ENCODE data around the gene MPV17. TPM values are rescaled to one million over a fixed set of nuclear protein-coding genes. Genes with fewer than 3 reads are reported as not detected.
"Not testable (repeated sequence)": the region's sequence is repeated elsewhere in the genome, so short reads cannot be mapped to it uniquely, and the experiment has no call there.

The MPV17 gene
- total RNA-seq, 1 experiment from 2014 or later, result 59.4 TPM

GRCh38 chr2:27270131-27270530, 52.8 kb downstream of the MPV17 start:
- Histone ChIP-seq H3T11ph (ENCODE audit: low read length) (no peak overlapping the region), H2BK20ac (ENCODE audit: low read depth, low read length, poor library complexity, severe bottlenecking) (no peak overlapping the region), H3K79me1 (ENCODE audit: insufficient read depth, low read depth, low read length, poor library complexity, severe bottlenecking) (no peaks in the 10 kb centered on the region), H2BK5ac (ENCODE audit: insufficient read length, low read length) (no peak overlapping the region), H3K27me3 (ENCODE audit: insufficient read depth, low read length) (peaks cover 10% of the 10 kb centered on the region; the same call in 1 of the 2 replicates), H3K27ac (ENCODE audit: insufficient read length, low read depth, low read length) (no peak overlapping the region), H3K14ac (ENCODE audit: insufficient read depth, low read length) (no peak overlapping the region), H2BK120ac (ENCODE audit: low read depth, low read length, poor library complexity, severe bottlenecking) (no peak overlapping the region), H3K9ac (ENCODE audit: extremely low read depth, insufficient read length, low read length) (no peak overlapping the region), H4K91ac (ENCODE audit: insufficient read length, low read depth, low read length) (no peak overlapping the region), H3K9me3 (ENCODE audit: control insufficient read depth, low read depth, low read length) (no peaks in the 10 kb centered on the region), H3K23ac (ENCODE audit: insufficient read length, low read depth, low read length) (no peak overlapping the region), H2BK12ac (ENCODE audit: insufficient read length, low read depth, low read length) (no peak overlapping the region), H3K4me1 (ENCODE audit: insufficient read depth, low read length) (no peaks in the 10 kb centered on the region), H3K18ac (ENCODE audit: insufficient read length, low read depth, low read length) (no peak overlapping the region), H3K4me2 (ENCODE audit: insufficient read depth, insufficient read length, low read length) (no peak overlapping the region), H3K4ac (ENCODE audit: low read depth, low read length) (no peak overlapping the region), H3K79me2 (ENCODE audit: insufficient read depth, low read length) (no peaks in the 10 kb centered on the region), H2AFZ (ENCODE audit: low read length) (no peak overlapping the region), H2AK5ac (ENCODE audit: insufficient read length, low read length) (no peak overlapping the region), H4K8ac (replicated peaks; ENCODE audit: insufficient read length, low read depth, low read length) (no peak overlapping the region), H4K20me1 (ENCODE audit: control insufficient read depth, insufficient read depth, insufficient read length) (no peaks in the 10 kb centered on the region), H2BK15ac (ENCODE audit: low read depth, low read length) (no peak overlapping the region), H3K23me2 (ENCODE audit: insufficient read length, low read depth, low read length, poor library complexity, severe bottlenecking) (no peaks in the 10 kb centered on the region), H3K56ac (ENCODE audit: insufficient read length, low read depth, low read length) (no peak overlapping the region), H4K5ac (ENCODE audit: insufficient read length, low read depth, low read length) (no peak overlapping the region)
- DNase-seq, result no peak
- Mint-ChIP-seq H3K27ac (no peak overlapping the region), H3K4me3 (no peak overlapping the region), H3K36me3 (ENCODE audit: insufficient read depth in 1 of 3, low read depth in 3 of 3) (no peaks in the 10 kb centered on the region; a peak in 2 of 7 replicates), H3K9me3 (peaks cover 0 to 2% of the 10 kb centered on the region in 2 experiments; a peak in 2 of 5 replicates), H3K27me3 (ENCODE audit: low read depth) (peaks cover 16% of the 10 kb centered on the region), H3K4me1 (peaks cover 9 to 14% of the 10 kb centered on the region in 2 experiments)
- TF ChIP-seq, protein P1, sequence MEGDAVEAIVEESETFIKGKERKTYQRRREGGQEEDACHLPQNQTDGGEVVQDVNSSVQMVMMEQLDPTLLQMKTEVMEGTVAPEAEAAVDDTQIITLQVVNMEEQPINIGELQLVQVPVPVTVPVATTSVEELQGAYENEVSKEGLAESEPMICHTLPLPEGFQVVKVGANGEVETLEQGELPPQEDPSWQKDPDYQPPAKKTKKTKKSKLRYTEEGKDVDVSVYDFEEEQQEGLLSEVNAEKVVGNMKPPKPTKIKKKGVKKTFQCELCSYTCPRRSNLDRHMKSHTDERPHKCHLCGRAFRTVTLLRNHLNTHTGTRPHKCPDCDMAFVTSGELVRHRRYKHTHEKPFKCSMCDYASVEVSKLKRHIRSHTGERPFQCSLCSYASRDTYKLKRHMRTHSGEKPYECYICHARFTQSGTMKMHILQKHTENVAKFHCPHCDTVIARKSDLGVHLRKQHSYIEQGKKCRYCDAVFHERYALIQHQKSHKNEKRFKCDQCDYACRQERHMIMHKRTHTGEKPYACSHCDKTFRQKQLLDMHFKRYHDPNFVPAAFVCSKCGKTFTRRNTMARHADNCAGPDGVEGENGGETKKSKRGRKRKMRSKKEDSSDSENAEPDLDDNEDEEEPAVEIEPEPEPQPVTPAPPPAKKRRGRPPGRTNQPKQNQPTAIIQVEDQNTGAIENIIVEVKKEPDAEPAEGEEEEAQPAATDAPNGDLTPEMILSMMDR (conservative IDR thresholded peaks at IDR 0.05), result no peak
- WGBS (ENCODE audit: extremely low coverage, insufficient read length, low lambda C conversion rate), result no CpG with 5 or more reads among the region's 3 CpGs

GRCh38 chr2:27268296-27268695, 54.6 kb downstream of the MPV17 start:
- peaks cover 10% of the 10 kb centered on the region for H3K27me3 Mint-ChIP-seq (ENCODE audit: low read depth)
- H3K9ac ChIP-seq (ENCODE audit: extremely low read depth, insufficient read length, low read length); H2BK20ac ChIP-seq (ENCODE audit: low read depth, low read length, poor library complexity, severe bottlenecking); H2AFZ ChIP-seq (ENCODE audit: low read length); H3K9me3 Mint-ChIP-seq; H4K91ac ChIP-seq (ENCODE audit: insufficient read length, low read depth, low read length); H4K20me1 ChIP-seq (ENCODE audit: control insufficient read depth, insufficient read depth, insufficient read length); H2BK120ac ChIP-seq (ENCODE audit: low read depth, low read length, poor library complexity, severe bottlenecking); H4K5ac ChIP-seq (ENCODE audit: insufficient read length, low read depth, low read length); H3K4ac ChIP-seq (ENCODE audit: low read depth, low read length); H3K27ac Mint-ChIP-seq; H4K8ac ChIP-seq (replicated peaks; ENCODE audit: insufficient read length, low read depth, low read length); H3K56ac ChIP-seq (ENCODE audit: insufficient read length, low read depth, low read length); H3K79me2 ChIP-seq (ENCODE audit: insufficient read depth, low read length); H3T11ph ChIP-seq (ENCODE audit: low read length); H2BK15ac ChIP-seq (ENCODE audit: low read depth, low read length); H2BK12ac ChIP-seq (ENCODE audit: insufficient read length, low read depth, low read length); H3K9me3 ChIP-seq (ENCODE audit: control insufficient read depth, low read depth, low read length); H3K4me1 ChIP-seq (ENCODE audit: insufficient read depth, low read length); H3K4me3 Mint-ChIP-seq; H3K23me2 ChIP-seq (ENCODE audit: insufficient read length, low read depth, low read length, poor library complexity, severe bottlenecking); H3K23ac ChIP-seq (ENCODE audit: insufficient read length, low read depth, low read length); H2BK5ac ChIP-seq (ENCODE audit: insufficient read length, low read length); H3K36me3 Mint-ChIP-seq (ENCODE audit: insufficient read depth in 1 of 3, low read depth in 3 of 3); H3K14ac ChIP-seq (ENCODE audit: insufficient read depth, low read length); H3K18ac ChIP-seq (ENCODE audit: insufficient read length, low read depth, low read length); H3K79me1 ChIP-seq (ENCODE audit: insufficient read depth, low read depth, low read length, poor library complexity, severe bottlenecking); DNase-seq; H2AK5ac ChIP-seq (ENCODE audit: insufficient read length, low read length); H3K4me2 ChIP-seq (ENCODE audit: insufficient read depth, insufficient read length, low read length); H3K27ac ChIP-seq (ENCODE audit: insufficient read length, low read depth, low read length): not testable (repeated sequence)
- H3K4me1 Mint-ChIP-seq, result peaks cover 14% of the 10 kb centered on the region in 2 experiments
- no CpG with 5 or more reads among the region's 13 CpGs for WGBS (ENCODE audit: extremely low coverage, insufficient read length, low lambda C conversion rate)
- H3K27me3 ChIP-seq (ENCODE audit: insufficient read depth, low read length), result peaks cover 24% of the 10 kb centered on the region; the same call in 1 of the 2 replicates
